ENCODE results near the gene RELL1. TPM values are rescaled to one million over a fixed set of nuclear protein-coding genes. Genes with fewer than 3 reads are reported as not detected.

Gene RELL1
- total and polyA plus RNA-seq, 12 donors = 2.3 to 39.9 (median 26.7) TPM

DNA sequence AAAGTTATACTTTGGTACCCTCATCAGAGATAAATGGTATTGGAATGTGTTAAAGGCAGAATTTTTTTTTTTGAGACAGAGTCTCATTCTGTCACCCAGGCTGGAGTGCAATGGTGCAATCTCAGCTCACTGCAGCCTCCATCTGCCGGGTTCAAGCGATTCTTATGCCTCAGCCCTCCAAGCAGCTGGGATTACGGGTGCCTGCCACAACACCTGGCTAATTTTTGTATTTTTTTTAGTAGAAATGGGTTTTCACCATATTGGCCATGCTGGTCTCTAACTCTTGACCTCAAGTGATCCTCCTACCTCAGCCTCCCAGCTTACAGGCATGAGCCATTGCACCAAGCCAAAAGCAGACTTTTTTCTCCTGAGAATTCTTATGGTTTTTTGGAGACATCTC lies 11.4 kb upstream of the RELL1 start:
- H3K9me3 ChIP-seq = peaks cover 0 to 10% (median 0%) of the 10 kb centered on the region in 11 donors
- ATAC-seq = no peak
- no peak for DNase-seq
- H3K4me1 ChIP-seq = no peaks in the 10 kb centered on the region
- no peak overlapping the region for H3K4me3 ChIP-seq
- TF ChIP-seq, protein P1, sequence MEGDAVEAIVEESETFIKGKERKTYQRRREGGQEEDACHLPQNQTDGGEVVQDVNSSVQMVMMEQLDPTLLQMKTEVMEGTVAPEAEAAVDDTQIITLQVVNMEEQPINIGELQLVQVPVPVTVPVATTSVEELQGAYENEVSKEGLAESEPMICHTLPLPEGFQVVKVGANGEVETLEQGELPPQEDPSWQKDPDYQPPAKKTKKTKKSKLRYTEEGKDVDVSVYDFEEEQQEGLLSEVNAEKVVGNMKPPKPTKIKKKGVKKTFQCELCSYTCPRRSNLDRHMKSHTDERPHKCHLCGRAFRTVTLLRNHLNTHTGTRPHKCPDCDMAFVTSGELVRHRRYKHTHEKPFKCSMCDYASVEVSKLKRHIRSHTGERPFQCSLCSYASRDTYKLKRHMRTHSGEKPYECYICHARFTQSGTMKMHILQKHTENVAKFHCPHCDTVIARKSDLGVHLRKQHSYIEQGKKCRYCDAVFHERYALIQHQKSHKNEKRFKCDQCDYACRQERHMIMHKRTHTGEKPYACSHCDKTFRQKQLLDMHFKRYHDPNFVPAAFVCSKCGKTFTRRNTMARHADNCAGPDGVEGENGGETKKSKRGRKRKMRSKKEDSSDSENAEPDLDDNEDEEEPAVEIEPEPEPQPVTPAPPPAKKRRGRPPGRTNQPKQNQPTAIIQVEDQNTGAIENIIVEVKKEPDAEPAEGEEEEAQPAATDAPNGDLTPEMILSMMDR (IDR thresholded peaks at IDR 0.05) = no peak
- intact Hi-C loops (cut with DNase I) = loop anchor here in 2 of 10 donors (5.0 to 10.0 kb wide), 3 partner anchors 87 to 97 kb away; no protein-coding TSS in a partner anchor
- WGBS, 2 donors = 98 to 100% methylated on average over 3 of the region's 3 CpGs
- no peaks in the 10 kb centered on the region for H3K36me3 ChIP-seq
- no peaks in the 10 kb centered on the region for H3K27me3 ChIP-seq
- no peak overlapping the region for H3K27ac ChIP-seq

DNA sequence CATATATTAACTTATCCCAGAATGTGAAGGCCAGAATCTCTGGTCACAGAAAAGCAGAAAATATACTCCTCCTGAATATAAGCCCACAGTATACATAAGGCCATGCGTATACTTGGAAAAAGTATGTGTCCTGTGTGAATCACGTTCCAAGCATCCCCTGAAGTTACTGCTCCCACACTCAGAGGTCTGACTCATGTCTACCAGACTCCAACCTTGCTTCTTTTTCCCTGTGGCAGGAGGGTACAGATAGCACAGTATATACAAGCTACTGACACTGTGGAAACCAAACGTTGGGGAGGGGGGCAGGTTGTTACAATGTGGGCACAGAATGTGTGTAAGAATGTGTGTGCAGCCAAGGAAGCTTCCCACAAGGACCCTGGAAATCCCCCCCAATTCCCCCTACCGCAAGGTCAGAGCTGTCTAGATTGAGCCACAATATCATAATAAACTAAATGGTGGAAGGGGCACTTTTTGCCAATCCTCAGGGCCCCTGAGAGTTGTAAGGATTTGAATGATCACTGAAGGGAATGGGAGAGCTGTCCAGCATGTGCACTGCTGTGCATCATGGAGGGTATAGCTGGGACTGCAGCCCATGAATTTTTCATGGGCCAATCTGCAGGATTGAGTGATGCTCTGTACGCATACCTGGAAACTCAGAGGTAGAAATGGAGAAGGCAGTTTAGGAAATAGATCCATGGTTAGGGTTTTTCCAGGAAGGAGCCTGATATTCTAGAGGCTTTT lies 7.4 kb upstream of the RELL1 start:
- no peak for ATAC-seq
- WGBS, 2 donors = 93 to 96% methylated on average over 5 of the region's 5 CpGs
- Histone ChIP-seq H3K27ac (no peak overlapping the region), H3K36me3 (no peaks in the 10 kb centered on the region), H3K27me3 (no peaks in the 10 kb centered on the region), H3K9me3 (peaks cover 0 to 10% (median 0%) of the 10 kb centered on the region in 11 donors), H3K4me1 (no peaks in the 10 kb centered on the region), H3K4me3 (no peak overlapping the region)
- TF ChIP-seq, protein P1 (IDR thresholded peaks at IDR 0.05) = no peak
- DNase-seq = no peak
- intact Hi-C loops (cut with DNase I) = loop anchor here in 2 of 10 donors (10.0 kb wide), 2 partner anchors 91 to 101 kb away; no protein-coding TSS in a partner anchor

DNA sequence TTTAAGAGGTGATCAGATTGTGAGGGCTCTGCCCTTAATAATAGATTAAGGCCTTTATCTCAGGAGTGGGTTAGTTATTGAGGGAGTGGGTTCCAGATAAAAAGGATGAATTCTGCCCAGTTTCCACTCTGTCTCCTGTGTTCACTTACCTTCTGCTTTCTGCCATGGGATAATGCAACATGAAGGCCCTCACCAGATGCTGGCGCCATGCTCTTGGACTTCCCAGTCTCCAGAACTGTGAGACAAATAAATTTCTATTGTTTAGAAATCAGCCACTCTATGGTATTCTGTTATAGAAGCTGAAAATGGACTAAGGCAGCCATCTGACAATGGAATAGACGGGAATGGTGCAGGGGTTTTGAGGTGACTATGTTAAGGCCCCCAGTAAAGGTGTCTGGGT lies 6.9 kb upstream of the RELL1 start:
- WGBS, 2 donors = 95 to 96% methylated on average over 2 of the region's 2 CpGs
- DNase-seq (no peak), ATAC-seq (no peak)
- Histone ChIP-seq H3K36me3 (no peaks in the 10 kb centered on the region), H3K9me3 (peaks cover 0 to 10% (median 0%) of the 10 kb centered on the region in 11 donors), H3K4me1 (no peaks in the 10 kb centered on the region), H3K27me3 (no peaks in the 10 kb centered on the region), H3K4me3 (no peak overlapping the region), H3K27ac (no peak overlapping the region)
- intact Hi-C loops (cut with DNase I) = loop anchor here in 2 of 10 donors (10.0 kb wide), 2 partner anchors 92 to 102 kb away; no protein-coding TSS in a partner anchor
- TF ChIP-seq, protein P1 (IDR thresholded peaks at IDR 0.05) = no peak

DNA sequence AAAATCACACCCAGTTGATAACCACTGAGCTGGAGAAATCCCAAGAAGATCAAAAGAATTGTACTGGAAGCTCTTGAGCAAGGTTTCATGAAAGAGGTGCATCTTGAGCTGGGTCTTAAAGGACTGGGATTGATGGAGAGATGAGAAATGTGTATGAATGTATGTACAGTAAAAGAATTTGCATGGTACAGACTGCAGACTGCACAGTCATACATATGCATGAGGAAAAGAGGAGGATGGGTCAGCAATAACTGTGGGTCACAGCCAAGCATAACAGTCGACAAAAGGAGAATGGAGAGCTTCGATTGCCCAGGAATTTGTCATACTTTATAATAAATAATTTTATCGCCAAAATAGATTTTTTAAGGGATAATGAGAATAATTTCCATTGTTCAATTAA lies 4.8 kb upstream of the RELL1 start:
- peaks cover 0 to 10% (median 5%) of the 10 kb centered on the region in 9 donors for H3K4me1 ChIP-seq
- no peak for DNase-seq
- intact Hi-C loops (cut with DNase I) = loop anchor here in 2 of 10 donors (10.0 kb wide), 2 partner anchors 94 to 104 kb away; no protein-coding TSS in a partner anchor
- H3K27ac ChIP-seq = no peak overlapping the region
- TF ChIP-seq, protein P1 (IDR thresholded peaks at IDR 0.05) = no peak
- no peak overlapping the region for H3K4me3 ChIP-seq
- WGBS, 2 donors = 88% methylated on average over 3 of the region's 3 CpGs
- peaks cover 0 to 10% (median 0%) of the 10 kb centered on the region in 11 donors for H3K9me3 ChIP-seq
- no peak for ATAC-seq
- H3K27me3 ChIP-seq = no peaks in the 10 kb centered on the region
- H3K36me3 ChIP-seq = no peaks in the 10 kb centered on the region
